ENCODE data around the gene PSMC6.

Gene PSMC6

DNA sequence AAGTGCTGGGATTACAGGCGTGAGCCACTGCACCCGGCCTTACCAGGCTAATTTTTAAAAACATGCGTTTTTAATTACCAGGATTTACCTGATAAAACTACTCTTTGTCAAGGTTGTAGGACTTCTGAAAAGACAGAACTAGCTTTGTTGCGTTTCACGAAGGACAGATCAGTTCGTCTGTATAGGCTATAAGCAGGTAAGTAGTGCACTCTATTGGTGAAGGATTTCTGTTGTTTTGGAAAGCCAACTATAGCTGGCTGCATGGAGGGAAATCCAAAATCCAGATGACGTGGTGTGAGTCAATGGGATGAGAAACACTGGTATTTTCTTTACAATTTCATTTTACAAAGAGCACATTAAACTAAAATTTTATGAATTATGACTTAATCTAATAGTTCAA is 69.8 kb downstream of the PSMC6 start:
- in situ Hi-C loops (cut with MboI; ENCODE audit: low sequenced_read_pairs), result no loop called here
